GM23338 (cell line): ENCODE results near the gene TIMM50. TPM values are rescaled to one million over a fixed set of nuclear protein-coding genes. Genes with fewer than 3 reads are reported as not detected.
A peak's percentile ranks its signal among the peaks of the same experiment; 100 is the strongest.

Experiments used
- ATAC-seq: fragments of 200-7000 bp; cut with Tn5 transposase; 3 replicates; pipeline ENCODE4 v1.9.1; 2020
- DNase-seq: peaks from one replicate; pipeline ENCODE4 v3.0.0-alpha.2; 2015; ENCODE audit warnings: low spot score
- H2AFZ ChIP-seq: fragments of 200-600 bp; sonication (generic); 2 replicates; pipeline ENCODE4 v1.8.0; 2016; ENCODE audit warnings: antibody characterized with exemption, mild to moderate bottlenecking, moderate library complexity
- H3F3A ChIP-seq: fragments of 200-600 bp; sonication (generic); replicated peaks from 2 replicates; pipeline ENCODE4 v1.8.0; 2017; ENCODE audit warnings: antibody characterized with exemption, mixed run types, low read depth
- H3K27ac ChIP-seq: fragments of 200-600 bp; sonication (generic); 2 replicates; pipeline ENCODE4 v1.6.1; 2016; ENCODE audit warnings: low read depth
- H3K27me3 ChIP-seq: fragments of 200-600 bp; sonication (generic); 2 replicates; pipeline ENCODE4 v1.8.0; 2016; ENCODE audit warnings: mild to moderate bottlenecking, mixed run types, moderate library complexity; ENCODE audit not compliant: insufficient read depth
- H3K36me3 ChIP-seq: fragments of 200-600 bp; sonication (generic); 2 replicates; pipeline ENCODE4 v1.8.0; 2016; ENCODE audit warnings: mild to moderate bottlenecking; ENCODE audit not compliant: insufficient read depth
- H3K4me1 ChIP-seq: fragments of 200-600 bp; sonication (generic); 2 replicates; pipeline ENCODE4 v1.8.0; 2016; ENCODE audit warnings: mild to moderate bottlenecking, moderate library complexity; ENCODE audit not compliant: insufficient read depth
- H3K4me2 ChIP-seq: fragments of 200-600 bp; sonication (generic); 2 replicates; pipeline ENCODE4 v1.7.1; 2017; ENCODE audit warnings: mixed run types
- H3K4me3 ChIP-seq: fragments of 200-600 bp; sonication (generic); 2 replicates; pipeline ENCODE4 v1.6.1; 2016; ENCODE audit warnings: mixed run types
- H3K79me2 ChIP-seq: fragments of 200-600 bp; sonication (generic); replicated peaks from 2 replicates; pipeline ENCODE4 v1.8.0; 2017; ENCODE audit warnings: mild to moderate bottlenecking; ENCODE audit not compliant: insufficient read depth
- H3K9me2 ChIP-seq: fragments of 200-600 bp; sonication (generic); 2 replicates; pipeline ENCODE4 v1.8.0; 2017; ENCODE audit not compliant: insufficient read depth
- H4K20me1 ChIP-seq: fragments of 200-600 bp; sonication (generic); replicated peaks from 2 replicates; pipeline ENCODE4 v1.8.0; 2017; ENCODE audit warnings: mild to moderate bottlenecking; ENCODE audit not compliant: insufficient read depth
- H3K27ac Mint-ChIP-seq: 2 replicates; pipeline ENCODE4 v1.8.0; 2020; ENCODE audit warnings: inconsistent platforms, mild to moderate bottlenecking, moderate library complexity, mixed read lengths
- H3K27me3 Mint-ChIP-seq: 3 replicates; pipeline ENCODE4 v1.8.0; 2022; ENCODE audit warnings: low read depth, mild to moderate bottlenecking, moderate library complexity, mixed read lengths, inconsistent platforms; ENCODE audit not compliant: insufficient read depth, poor library complexity
- H3K36me3 Mint-ChIP-seq: 3 replicates; pipeline ENCODE4 v1.8.0; 2021; ENCODE audit warnings: low read depth, mild to moderate bottlenecking, inconsistent platforms, moderate library complexity, mixed read lengths
- H3K4me1 Mint-ChIP-seq: 3 replicates; pipeline ENCODE4 v1.8.0; 2020; ENCODE audit warnings: mild to moderate bottlenecking, inconsistent platforms, mixed read lengths
- H3K4me3 Mint-ChIP-seq: 3 replicates; pipeline ENCODE4 v1.8.0; 2021; ENCODE audit warnings: moderate library complexity, mild to moderate bottlenecking, inconsistent platforms, mixed read lengths
- H3K9me3 Mint-ChIP-seq: 3 replicates; pipeline ENCODE4 v1.8.0; 2020; ENCODE audit warnings: moderate library complexity, mild to moderate bottlenecking, inconsistent platforms, mixed read lengths
- CREB1 ChIP-seq: fragments of 250-450 bp; sonication (Bioruptor Pico); IDR thresholded peaks from 2 replicates; pipeline ENCODE4 v1.5.0; 2020; ENCODE audit warnings: low read depth, mild to moderate bottlenecking, moderate library complexity
- EZH2 ChIP-seq: fragments of 200-600 bp; sonication (generic); IDR thresholded peaks from one replicate; pipeline ENCODE4 v1.8.0; 2017; ENCODE audit warnings: antibody characterized with exemption, mild to moderate bottlenecking, low read depth; ENCODE audit not compliant: unreplicated experiment
- EZH2phosphoT487 ChIP-seq: fragments of 200-600 bp; sonication (generic); IDR thresholded peaks from one replicate; pipeline ENCODE4 v1.8.1; 2018; ENCODE audit warnings: antibody characterized with exemption; ENCODE audit not compliant: unreplicated experiment
- JUNB ChIP-seq: IDR thresholded peaks from one replicate; pipeline ENCODE4 v1.6.1; 2016; ENCODE audit warnings: antibody characterized with exemption; ENCODE audit not compliant: unreplicated experiment
- NANOG ChIP-seq: IDR thresholded peaks from 2 replicates; pipeline ENCODE4 v1.6.1; 2016; ENCODE audit warnings: antibody characterized with exemption, borderline replicate concordance
- POLR2AphosphoS5 ChIP-seq: IDR thresholded peaks from 2 replicates; pipeline ENCODE4 v1.6.1; 2016; ENCODE audit warnings: antibody characterized with exemption, low read depth
- STAT1 ChIP-seq: IDR thresholded peaks from one replicate; pipeline ENCODE4 v1.6.1; 2016; ENCODE audit warnings: antibody characterized with exemption; ENCODE audit not compliant: unreplicated experiment
- ZNF114 ChIP-seq: fragments of 250-450 bp; sonication (Bioruptor Pico); IDR thresholded peaks from 2 replicates; pipeline ENCODE4 v1.5.0; 2020; ENCODE audit warnings: mild to moderate bottlenecking, moderate library complexity
- ZNF331 ChIP-seq: fragments of 250-450 bp; sonication (Bioruptor Pico); IDR thresholded peaks from 2 replicates; pipeline ENCODE4 v1.5.0; 2020; ENCODE audit warnings: low read depth, mild to moderate bottlenecking, moderate library complexity
- polyA plus RNA-seq: library from polyadenylated mRNA; unstranded; fragments of >200 nt; fragmentation: Nextera tagmentation; extraction: Ambion mirVana; gene quantifications from 2 replicates; pipeline ENCODE4 v1.2.1, GENCODE V29; 2016
- total RNA-seq: library from RNA; depleted of rRNA; stranded (reverse); fragments of >200 nt; shearing (Covaris generic); gene quantifications from 2 replicates; pipeline ENCODE4 v1.2.3, GENCODE V29; 2014
- TF ChIP-seq, protein P1 (sequence below): IDR thresholded peaks from one replicate; pipeline ENCODE4 v1.6.1; 2018; ENCODE audit warnings: antibody characterized with exemption; ENCODE audit not compliant: unreplicated experiment
- TF ChIP-seq, protein P2 (sequence below), 2 experiments: fragments of 200-600 bp in 1 of 2; sonication (generic) in 1 of 2; conservative IDR thresholded peaks; 2 replicates each; pipeline versions ENCODE4 v1.5.1 to v1.6.1; 2016 to 2017; ENCODE audit warnings: antibody characterized with exemption in 2 of 2, low read depth in 2 of 2, mild to moderate bottlenecking in 2 of 2, moderate library complexity in 1 of 2
- TF ChIP-seq, protein P3 (sequence below): IDR thresholded peaks from 2 replicates; pipeline ENCODE4 v1.6.1; 2016; ENCODE audit warnings: antibody characterized with exemption
- TF ChIP-seq, protein P4 (sequence below): fragments of 250-450 bp; sonication (Bioruptor Pico); IDR thresholded peaks from 2 replicates; pipeline ENCODE4 v1.5.0; 2020; ENCODE audit warnings: mild to moderate bottlenecking, moderate library complexity

TIMM50 gene
- total and polyA plus RNA-seq, 2 experiments from 2014 or later = 119 to 139 TPM

DNA sequence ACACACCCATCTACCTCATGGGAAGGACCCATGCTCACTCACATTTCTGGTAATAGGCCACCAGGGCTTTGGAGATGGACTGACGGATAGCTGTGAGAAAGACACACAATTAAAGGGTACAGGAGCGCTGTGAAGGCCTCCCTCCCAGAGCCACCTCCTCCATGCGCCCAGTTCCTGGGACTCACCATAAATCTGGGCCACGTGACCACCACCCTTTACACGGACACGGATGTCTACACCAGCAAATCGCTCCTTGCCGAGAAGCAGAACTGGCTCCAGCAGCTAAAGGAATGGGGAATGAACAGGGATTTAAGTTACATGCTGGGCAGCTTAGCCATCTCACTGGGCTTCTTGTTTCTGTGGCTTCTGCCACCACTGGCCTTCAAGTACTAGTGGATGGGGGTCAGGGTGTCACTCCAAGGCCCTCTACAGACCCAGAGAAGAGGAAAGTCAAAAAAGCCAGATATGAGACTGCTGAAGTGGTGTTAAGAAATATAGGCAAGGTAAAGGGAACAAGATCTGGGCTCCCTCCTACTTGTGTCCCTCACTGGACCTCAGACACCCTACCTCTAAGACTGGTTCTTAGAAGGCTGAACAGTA is 47.1 kb upstream of the TIMM50 start:
- H3K27me3 Mint-ChIP-seq = peaks cover 54% of the 10 kb centered on the region
- Histone ChIP-seq H3K4me2 (peak overlapping the region; percentile 100), H3K27ac (peak overlapping the region; percentile 100)

More for the DNA sequence above, 47.1 kb upstream of the TIMM50 start:
- Mint-ChIP-seq H3K4me3 (peak overlapping the region; percentile 100), H3K4me1 (peaks cover 47% of the 10 kb centered on the region), H3K9me3 (peaks cover 6% of the 10 kb centered on the region), H3K27ac (peak overlapping the region; percentile 62), H3K36me3 (peaks cover 56% of the 10 kb centered on the region)
- TF ChIP-seq, protein P1, sequence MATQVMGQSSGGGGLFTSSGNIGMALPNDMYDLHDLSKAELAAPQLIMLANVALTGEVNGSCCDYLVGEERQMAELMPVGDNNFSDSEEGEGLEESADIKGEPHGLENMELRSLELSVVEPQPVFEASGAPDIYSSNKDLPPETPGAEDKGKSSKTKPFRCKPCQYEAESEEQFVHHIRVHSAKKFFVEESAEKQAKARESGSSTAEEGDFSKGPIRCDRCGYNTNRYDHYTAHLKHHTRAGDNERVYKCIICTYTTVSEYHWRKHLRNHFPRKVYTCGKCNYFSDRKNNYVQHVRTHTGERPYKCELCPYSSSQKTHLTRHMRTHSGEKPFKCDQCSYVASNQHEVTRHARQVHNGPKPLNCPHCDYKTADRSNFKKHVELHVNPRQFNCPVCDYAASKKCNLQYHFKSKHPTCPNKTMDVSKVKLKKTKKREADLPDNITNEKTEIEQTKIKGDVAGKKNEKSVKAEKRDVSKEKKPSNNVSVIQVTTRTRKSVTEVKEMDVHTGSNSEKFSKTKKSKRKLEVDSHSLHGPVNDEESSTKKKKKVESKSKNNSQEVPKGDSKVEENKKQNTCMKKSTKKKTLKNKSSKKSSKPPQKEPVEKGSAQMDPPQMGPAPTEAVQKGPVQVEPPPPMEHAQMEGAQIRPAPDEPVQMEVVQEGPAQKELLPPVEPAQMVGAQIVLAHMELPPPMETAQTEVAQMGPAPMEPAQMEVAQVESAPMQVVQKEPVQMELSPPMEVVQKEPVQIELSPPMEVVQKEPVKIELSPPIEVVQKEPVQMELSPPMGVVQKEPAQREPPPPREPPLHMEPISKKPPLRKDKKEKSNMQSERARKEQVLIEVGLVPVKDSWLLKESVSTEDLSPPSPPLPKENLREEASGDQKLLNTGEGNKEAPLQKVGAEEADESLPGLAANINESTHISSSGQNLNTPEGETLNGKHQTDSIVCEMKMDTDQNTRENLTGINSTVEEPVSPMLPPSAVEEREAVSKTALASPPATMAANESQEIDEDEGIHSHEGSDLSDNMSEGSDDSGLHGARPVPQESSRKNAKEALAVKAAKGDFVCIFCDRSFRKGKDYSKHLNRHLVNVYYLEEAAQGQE = no peak
- TF ChIP-seq CREB1 (CRISPR knock-in tag) (no peak), POLR2AphosphoS5 (no peak; the same call in 1 of the 2 replicates), JUNB (no peak), ZNF114 (no peak), STAT1 (no peak), EZH2phosphoT487 (no peak), ZNF331 (CRISPR knock-in tag) (no peak), EZH2 (no peak), NANOG (no peak)
- TF ChIP-seq, protein P2, sequence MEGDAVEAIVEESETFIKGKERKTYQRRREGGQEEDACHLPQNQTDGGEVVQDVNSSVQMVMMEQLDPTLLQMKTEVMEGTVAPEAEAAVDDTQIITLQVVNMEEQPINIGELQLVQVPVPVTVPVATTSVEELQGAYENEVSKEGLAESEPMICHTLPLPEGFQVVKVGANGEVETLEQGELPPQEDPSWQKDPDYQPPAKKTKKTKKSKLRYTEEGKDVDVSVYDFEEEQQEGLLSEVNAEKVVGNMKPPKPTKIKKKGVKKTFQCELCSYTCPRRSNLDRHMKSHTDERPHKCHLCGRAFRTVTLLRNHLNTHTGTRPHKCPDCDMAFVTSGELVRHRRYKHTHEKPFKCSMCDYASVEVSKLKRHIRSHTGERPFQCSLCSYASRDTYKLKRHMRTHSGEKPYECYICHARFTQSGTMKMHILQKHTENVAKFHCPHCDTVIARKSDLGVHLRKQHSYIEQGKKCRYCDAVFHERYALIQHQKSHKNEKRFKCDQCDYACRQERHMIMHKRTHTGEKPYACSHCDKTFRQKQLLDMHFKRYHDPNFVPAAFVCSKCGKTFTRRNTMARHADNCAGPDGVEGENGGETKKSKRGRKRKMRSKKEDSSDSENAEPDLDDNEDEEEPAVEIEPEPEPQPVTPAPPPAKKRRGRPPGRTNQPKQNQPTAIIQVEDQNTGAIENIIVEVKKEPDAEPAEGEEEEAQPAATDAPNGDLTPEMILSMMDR (conservative IDR thresholded peaks at IDR 0.05; ENCODE audit: low read depth in 2 of 2) = no peak
- TF ChIP-seq, protein P3, sequence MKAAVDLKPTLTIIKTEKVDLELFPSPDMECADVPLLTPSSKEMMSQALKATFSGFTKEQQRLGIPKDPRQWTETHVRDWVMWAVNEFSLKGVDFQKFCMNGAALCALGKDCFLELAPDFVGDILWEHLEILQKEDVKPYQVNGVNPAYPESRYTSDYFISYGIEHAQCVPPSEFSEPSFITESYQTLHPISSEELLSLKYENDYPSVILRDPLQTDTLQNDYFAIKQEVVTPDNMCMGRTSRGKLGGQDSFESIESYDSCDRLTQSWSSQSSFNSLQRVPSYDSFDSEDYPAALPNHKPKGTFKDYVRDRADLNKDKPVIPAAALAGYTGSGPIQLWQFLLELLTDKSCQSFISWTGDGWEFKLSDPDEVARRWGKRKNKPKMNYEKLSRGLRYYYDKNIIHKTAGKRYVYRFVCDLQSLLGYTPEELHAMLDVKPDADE = no peak
- TF ChIP-seq, protein P4, sequence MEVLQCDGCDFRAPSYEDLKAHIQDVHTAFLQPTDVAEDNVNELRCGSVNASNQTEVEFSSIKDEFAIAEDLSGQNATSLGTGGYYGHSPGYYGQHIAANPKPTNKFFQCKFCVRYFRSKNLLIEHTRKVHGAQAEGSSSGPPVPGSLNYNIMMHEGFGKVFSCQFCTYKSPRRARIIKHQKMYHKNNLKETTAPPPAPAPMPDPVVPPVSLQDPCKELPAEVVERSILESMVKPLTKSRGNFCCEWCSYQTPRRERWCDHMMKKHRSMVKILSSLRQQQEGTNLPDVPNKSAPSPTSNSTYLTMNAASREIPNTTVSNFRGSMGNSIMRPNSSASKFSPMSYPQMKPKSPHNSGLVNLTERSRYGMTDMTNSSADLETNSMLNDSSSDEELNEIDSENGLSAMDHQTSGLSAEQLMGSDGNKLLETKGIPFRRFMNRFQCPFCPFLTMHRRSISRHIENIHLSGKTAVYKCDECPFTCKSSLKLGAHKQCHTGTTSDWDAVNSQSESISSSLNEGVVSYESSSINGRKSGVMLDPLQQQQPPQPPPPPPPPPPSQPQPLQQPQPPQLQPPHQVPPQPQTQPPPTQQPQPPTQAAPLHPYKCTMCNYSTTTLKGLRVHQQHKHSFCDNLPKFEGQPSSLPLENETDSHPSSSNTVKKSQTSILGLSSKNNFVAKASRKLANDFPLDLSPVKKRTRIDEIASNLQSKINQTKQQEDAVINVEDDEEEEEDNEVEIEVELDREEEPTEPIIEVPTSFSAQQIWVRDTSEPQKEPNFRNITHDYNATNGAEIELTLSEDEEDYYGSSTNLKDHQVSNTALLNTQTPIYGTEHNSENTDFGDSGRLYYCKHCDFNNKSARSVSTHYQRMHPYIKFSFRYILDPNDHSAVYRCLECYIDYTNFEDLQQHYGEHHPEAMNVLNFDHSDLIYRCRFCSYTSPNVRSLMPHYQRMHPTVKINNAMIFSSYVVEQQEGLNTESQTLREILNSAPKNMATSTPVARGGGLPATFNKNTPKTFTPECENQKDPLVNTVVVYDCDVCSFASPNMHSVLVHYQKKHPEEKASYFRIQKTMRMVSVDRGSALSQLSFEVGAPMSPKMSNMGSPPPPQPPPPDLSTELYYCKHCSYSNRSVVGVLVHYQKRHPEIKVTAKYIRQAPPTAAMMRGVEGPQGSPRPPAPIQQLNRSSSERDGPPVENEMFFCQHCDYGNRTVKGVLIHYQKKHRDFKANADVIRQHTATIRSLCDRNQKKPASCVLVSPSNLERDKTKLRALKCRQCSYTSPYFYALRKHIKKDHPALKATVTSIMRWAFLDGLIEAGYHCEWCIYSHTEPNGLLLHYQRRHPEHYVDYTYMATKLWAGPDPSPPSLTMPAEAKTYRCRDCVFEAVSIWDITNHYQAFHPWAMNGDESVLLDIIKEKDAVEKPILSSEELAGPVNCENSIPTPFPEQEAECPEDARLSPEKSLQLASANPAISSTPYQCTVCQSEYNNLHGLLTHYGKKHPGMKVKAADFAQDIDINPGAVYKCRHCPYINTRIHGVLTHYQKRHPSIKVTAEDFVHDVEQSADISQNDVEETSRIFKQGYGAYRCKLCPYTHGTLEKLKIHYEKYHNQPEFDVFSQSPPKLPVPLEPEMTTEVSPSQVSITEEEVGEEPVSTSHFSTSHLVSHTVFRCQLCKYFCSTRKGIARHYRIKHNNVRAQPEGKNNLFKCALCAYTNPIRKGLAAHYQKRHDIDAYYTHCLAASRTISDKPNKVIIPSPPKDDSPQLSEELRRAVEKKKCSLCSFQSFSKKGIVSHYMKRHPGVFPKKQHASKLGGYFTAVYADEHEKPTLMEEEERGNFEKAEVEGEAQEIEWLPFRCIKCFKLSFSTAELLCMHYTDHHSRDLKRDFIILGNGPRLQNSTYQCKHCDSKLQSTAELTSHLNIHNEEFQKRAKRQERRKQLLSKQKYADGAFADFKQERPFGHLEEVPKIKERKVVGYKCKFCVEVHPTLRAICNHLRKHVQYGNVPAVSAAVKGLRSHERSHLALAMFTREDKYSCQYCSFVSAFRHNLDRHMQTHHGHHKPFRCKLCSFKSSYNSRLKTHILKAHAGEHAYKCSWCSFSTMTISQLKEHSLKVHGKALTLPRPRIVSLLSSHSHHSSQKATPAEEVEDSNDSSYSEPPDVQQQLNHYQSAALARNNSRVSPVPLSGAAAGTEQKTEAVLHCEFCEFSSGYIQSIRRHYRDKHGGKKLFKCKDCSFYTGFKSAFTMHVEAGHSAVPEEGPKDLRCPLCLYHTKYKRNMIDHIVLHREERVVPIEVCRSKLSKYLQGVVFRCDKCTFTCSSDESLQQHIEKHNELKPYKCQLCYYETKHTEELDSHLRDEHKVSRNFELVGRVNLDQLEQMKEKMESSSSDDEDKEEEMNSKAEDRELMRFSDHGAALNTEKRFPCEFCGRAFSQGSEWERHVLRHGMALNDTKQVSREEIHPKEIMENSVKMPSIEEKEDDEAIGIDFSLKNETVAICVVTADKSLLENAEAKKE (CRISPR knock-in tag) = no peak
- H3K9me2 ChIP-seq = no peaks in the 10 kb centered on the region
- H2AFZ ChIP-seq = no peak overlapping the region
- peaks cover 49% of the 10 kb centered on the region for H3F3A ChIP-seq
- peaks cover 34% of the 10 kb centered on the region for H3K36me3 ChIP-seq
- no peak for ATAC-seq
- peak overlapping the region; percentile 100; the same call in 1 of the 2 replicates for H3K4me3 ChIP-seq
- DNase-seq = no peak
- peaks cover 27% of the 10 kb centered on the region for H3K79me2 ChIP-seq
- H3K4me1 ChIP-seq = peaks cover 32% of the 10 kb centered on the region
- no peaks in the 10 kb centered on the region for H3K27me3 ChIP-seq
- peaks cover 23% of the 10 kb centered on the region for H4K20me1 ChIP-seq
